Fibroblast of lung (primary cell): ENCODE measurements around the gene PLCG1. TPM values are rescaled to one million over a fixed set of nuclear protein-coding genes. Genes with fewer than 3 reads are reported as not detected.

Source experiments
- DNase-seq, 2 donors: peaks; one replicate each; pipeline versions ENCODE4 v3.0.0 to v3.0.0-alpha.2; 2010; ENCODE audit warnings: low read depth in 2 of 2
- H2AFZ ChIP-seq: 2 replicates; pipeline ENCODE4 v1.5.1; 2012; ENCODE audit warnings: low read length, control low read depth, inconsistent platforms
- H3K27ac ChIP-seq: 2 replicates; pipeline ENCODE4 v1.5.1; 2011; ENCODE audit warnings: low read length, control low read depth; ENCODE audit not compliant: insufficient read depth
- H3K27me3 ChIP-seq: 2 replicates; pipeline ENCODE4 v1.5.1; 2011; ENCODE audit warnings: mild to moderate bottlenecking, low read length; ENCODE audit not compliant: control insufficient read depth, insufficient read depth
- H3K36me3 ChIP-seq: 2 replicates; pipeline ENCODE4 v1.5.1; 2011; ENCODE audit warnings: low read length; ENCODE audit not compliant: control insufficient read depth, insufficient read depth
- H3K4me1 ChIP-seq: 2 replicates; pipeline ENCODE4 v1.5.1; 2011; ENCODE audit warnings: low read length; ENCODE audit not compliant: control insufficient read depth, insufficient read depth; ENCODE audit errors: extremely low read depth
- H3K4me2 ChIP-seq: 2 replicates; pipeline ENCODE4 v1.5.1; 2011; ENCODE audit warnings: low read length, control low read depth; ENCODE audit not compliant: insufficient read depth; ENCODE audit errors: extremely low read depth
- H3K4me3 ChIP-seq, 4 experiments: fragments of 200-600 bp in 1 of 4; sonication (generic) in 1 of 4; replicated peaks in 1 of 4; 2 replicates each; pipeline ENCODE4 v1.5.1; 2011 to 2016; ENCODE audit warnings: low read length in 4 of 4, low read depth in 3 of 4, mild to moderate bottlenecking in 3 of 4, control low read depth in 2 of 4, inconsistent platforms in 1 of 4, mixed read lengths in 1 of 4; ENCODE audit not compliant: insufficient read depth in 1 of 4; ENCODE audit errors: control extremely low read depth in 1 of 4
- H3K79me2 ChIP-seq: 2 replicates; pipeline ENCODE4 v1.5.1; 2012; ENCODE audit warnings: mild to moderate bottlenecking, low read length, inconsistent platforms; ENCODE audit not compliant: control insufficient read depth, insufficient read depth
- H3K9ac ChIP-seq: 2 replicates; pipeline ENCODE4 v1.5.1; 2011; ENCODE audit warnings: mild to moderate bottlenecking, low read length, control low read depth; ENCODE audit not compliant: insufficient read depth
- H3K9me3 ChIP-seq: 2 replicates; pipeline ENCODE4 v1.5.1; 2012; ENCODE audit warnings: low read depth, low read length; ENCODE audit not compliant: control insufficient read depth, insufficient read depth
- H4K20me1 ChIP-seq: 2 replicates; pipeline ENCODE4 v1.5.1; 2011; ENCODE audit warnings: low read length; ENCODE audit not compliant: control insufficient read depth, insufficient read depth; ENCODE audit errors: extremely low read depth
- CTCF ChIP-seq, 2 donors: IDR thresholded peaks in 1 of 2; conservative IDR thresholded peaks in 1 of 2; 1 replicate in 1 of 2; 2 replicates in 1 of 2; pipeline ENCODE4 v1.5.1; 2011 to 2012; ENCODE audit warnings: low read length in 2 of 2, control low read depth in 1 of 2, inconsistent platforms in 1 of 2, low read depth in 1 of 2, mild to moderate bottlenecking in 1 of 2
- EZH2 ChIP-seq: IDR thresholded peaks from 2 replicates; pipeline ENCODE4 v1.5.1; 2012; ENCODE audit warnings: low read length, control low read depth, mild to moderate bottlenecking; ENCODE audit errors: missing control alignments
- polyA plus RNA-seq, 2 donors: library from polyadenylated mRNA; depleted of rRNA in 1 of 2; stranded (reverse) in 1 of 2; unstranded in 1 of 2; fragments of >200 nt; gene quantifications; 2 replicates each; pipeline ENCODE4 v1.2.1, GENCODE V29; 2011 to 2012; ENCODE audit warnings: missing spikeins in 1 of 2
- total RNA-seq: library from RNA; depleted of rRNA; stranded (reverse); fragments of >200 nt; gene quantifications from 2 replicates; pipeline ENCODE4 v1.2.1, GENCODE V29; 2014

The PLCG1 gene
- total and polyA plus RNA-seq, 2 donors (not counting 1 experiment from before 2014, with no cell fraction given): 24.5 to 86.2 TPM

GRCh38 chr20:41171736-41172295 is 34.5 kb downstream of the PLCG1 start:
- no peak for DNase-seq
- H3K27ac ChIP-seq: no peak overlapping the region
- no peak overlapping the region for H2AFZ ChIP-seq
- H4K20me1 ChIP-seq: no peaks in the 10 kb centered on the region
- no peaks in the 10 kb centered on the region for H3K27me3 ChIP-seq
- H3K4me2 ChIP-seq: no peak overlapping the region
- no peaks in the 10 kb centered on the region for H3K79me2 ChIP-seq
- no peak overlapping the region for H3K4me3 ChIP-seq
- H3K9me3 ChIP-seq: no peaks in the 10 kb centered on the region
- H3K9ac ChIP-seq: no peak overlapping the region
- H3K4me1 ChIP-seq: peaks cover 11% of the 10 kb centered on the region
- H3K36me3 ChIP-seq: peaks cover 24% of the 10 kb centered on the region
- TF ChIP-seq CTCF (conservative IDR thresholded peaks at IDR 0.05 in 1 of 2, IDR thresholded peaks at IDR 0.05 in 1 of 2; ENCODE audit: low read depth in 1 of 2, low read length in 2 of 2) (no peak), EZH2 (no peak)

- TF ChIP-seq CTCF (conservative IDR thresholded peaks at IDR 0.05 in 1 of 2, IDR thresholded peaks at IDR 0.05 in 1 of 2; ENCODE audit: low read depth in 1 of 2, low read length in 2 of 2) (no peak), EZH2 (no peak)
- Histone ChIP-seq H3K79me2 (peaks cover 3% of the 10 kb centered on the region), H3K4me2 (no peak overlapping the region), H3K4me1 (peaks cover 17% of the 10 kb centered on the region), H3K4me3 (no peak overlapping the region), H3K27me3 (no peaks in the 10 kb centered on the region), H3K36me3 (peaks cover 21% of the 10 kb centered on the region), H2AFZ (no peak overlapping the region), H4K20me1 (no peaks in the 10 kb centered on the region), H3K9me3 (no peaks in the 10 kb centered on the region), H3K9ac (no peak overlapping the region), H3K27ac (peak overlapping the region; percentile 5)
- peak in 1 of 2 donors; percentile 12 for DNase-seq
Measured at GRCh38 chr20:41172296-41173140, 35.2 kb downstream of the PLCG1 start.

GRCh38 chr20:41173161-41173721 is 35.9 kb downstream of the PLCG1 start:
- peaks cover 3% of the 10 kb centered on the region for H3K79me2 ChIP-seq
- H2AFZ ChIP-seq: no peak overlapping the region
- peaks cover 21% of the 10 kb centered on the region for H3K36me3 ChIP-seq
- H3K27ac ChIP-seq: peak overlapping the region; percentile 9
- H3K4me1 ChIP-seq: peaks cover 23% of the 10 kb centered on the region
- H3K4me3 ChIP-seq: no peak overlapping the region
- H4K20me1 ChIP-seq: no peaks in the 10 kb centered on the region
- no peak overlapping the region for H3K4me2 ChIP-seq
- H3K9me3 ChIP-seq: no peaks in the 10 kb centered on the region
- no peak overlapping the region for H3K9ac ChIP-seq
- H3K27me3 ChIP-seq: no peaks in the 10 kb centered on the region
- peak; percentile 92 to 94 for TF ChIP-seq CTCF (conservative IDR thresholded peaks at IDR 0.05 in 1 of 2, IDR thresholded peaks at IDR 0.05 in 1 of 2; ENCODE audit: low read depth in 1 of 2, low read length in 2 of 2)
- TF ChIP-seq EZH2: no peak
- peak; percentile 52 to 95 for DNase-seq
